Tongue (tissue), 2 donors: Measurements from ENCODE around the gene SUGP1. TPM values are rescaled to one million over a fixed set of nuclear protein-coding genes. Genes with fewer than 3 reads are reported as not detected.
"Not testable (repeated sequence)": the region's sequence is repeated elsewhere in the genome, so short reads cannot be mapped to it uniquely, and the experiment has no call there.

Experiments
- DNase-seq: peaks from one replicate; pipeline ENCODE4 v3.0.0-alpha.2; 2015
- total RNA-seq: library from RNA; depleted of rRNA; stranded (reverse); fragments of >200 nt; gene quantifications from one replicate; pipeline ENCODE4 v1.2.3, GENCODE V29; 2014

The SUGP1 gene, protein sequence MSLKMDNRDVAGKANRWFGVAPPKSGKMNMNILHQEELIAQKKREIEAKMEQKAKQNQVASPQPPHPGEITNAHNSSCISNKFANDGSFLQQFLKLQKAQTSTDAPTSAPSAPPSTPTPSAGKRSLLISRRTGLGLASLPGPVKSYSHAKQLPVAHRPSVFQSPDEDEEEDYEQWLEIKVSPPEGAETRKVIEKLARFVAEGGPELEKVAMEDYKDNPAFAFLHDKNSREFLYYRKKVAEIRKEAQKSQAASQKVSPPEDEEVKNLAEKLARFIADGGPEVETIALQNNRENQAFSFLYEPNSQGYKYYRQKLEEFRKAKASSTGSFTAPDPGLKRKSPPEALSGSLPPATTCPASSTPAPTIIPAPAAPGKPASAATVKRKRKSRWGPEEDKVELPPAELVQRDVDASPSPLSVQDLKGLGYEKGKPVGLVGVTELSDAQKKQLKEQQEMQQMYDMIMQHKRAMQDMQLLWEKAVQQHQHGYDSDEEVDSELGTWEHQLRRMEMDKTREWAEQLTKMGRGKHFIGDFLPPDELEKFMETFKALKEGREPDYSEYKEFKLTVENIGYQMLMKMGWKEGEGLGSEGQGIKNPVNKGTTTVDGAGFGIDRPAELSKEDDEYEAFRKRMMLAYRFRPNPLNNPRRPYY
- total RNA-seq = 16.5 TPM

DNA sequence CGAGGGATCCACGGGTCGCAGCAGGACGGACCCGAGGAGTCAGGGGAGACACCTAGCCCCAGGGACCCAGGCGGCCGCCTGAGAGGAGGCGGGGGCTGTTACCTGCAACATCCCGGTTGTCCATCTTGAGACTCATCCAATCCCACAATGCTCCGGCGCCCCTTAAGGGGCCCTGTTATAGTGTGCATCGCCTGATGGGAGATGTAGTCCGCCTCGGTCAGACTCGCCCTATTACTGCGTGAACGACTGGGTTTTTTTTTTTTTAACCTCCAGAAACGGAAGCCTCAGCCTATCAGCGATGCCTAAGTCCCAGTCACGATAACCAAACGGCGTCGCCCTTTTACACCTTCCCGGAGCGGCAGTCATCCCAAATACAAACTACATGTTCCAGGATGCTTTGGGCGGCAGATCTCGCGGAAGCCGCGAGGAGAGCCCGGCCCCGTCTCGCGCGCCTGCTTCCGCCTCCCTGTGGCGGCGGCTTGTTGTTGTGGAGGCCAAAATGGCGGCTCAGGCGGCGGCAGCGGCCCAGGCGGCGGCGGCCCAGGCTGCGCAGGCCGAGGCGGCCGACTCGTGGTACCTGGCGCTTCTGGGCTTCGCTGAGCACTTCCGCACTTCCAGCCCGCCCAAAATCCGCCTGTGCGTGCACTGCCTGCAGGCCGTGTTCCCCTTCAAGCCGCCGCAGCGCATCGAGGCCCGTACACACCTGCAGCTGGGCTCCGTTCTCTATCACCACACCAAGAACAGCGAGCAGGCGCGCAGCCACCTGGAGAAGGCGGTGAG, at the start of gene SUGP1, which contains the start of gene MAU2:
SUGP1 (minus strand) TSS at position 149 of the 780 bp plus-strand sequence; CDS start at position 136, 13 bp downstream.
MAU2 (plus strand) TSS at position 469 of the 780 bp plus-strand sequence; CDS start at position 500, 31 bp downstream.
- DNase-seq = peak; percentile 96

DNA sequence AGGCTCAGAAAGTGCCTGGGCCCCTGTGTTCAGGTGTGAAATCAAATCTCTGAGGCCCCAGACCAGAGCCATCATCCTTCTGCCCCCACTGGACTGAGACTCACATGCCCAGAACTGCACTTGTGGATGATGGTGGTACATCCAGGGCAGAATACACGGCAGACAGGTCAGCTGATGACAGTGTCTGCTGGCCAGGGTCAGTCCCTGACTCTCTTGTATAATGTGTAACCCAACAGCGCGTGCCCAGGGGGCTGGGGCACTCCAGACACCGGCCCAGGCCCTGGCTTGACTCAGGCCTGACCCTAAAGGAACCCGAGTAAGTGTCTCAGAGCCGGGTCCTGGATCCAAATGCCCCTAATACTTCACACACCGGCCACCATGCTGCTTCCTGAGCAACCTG, 47.8 kb upstream of the SUGP1 start:
- DNase-seq = no peak

DNA sequence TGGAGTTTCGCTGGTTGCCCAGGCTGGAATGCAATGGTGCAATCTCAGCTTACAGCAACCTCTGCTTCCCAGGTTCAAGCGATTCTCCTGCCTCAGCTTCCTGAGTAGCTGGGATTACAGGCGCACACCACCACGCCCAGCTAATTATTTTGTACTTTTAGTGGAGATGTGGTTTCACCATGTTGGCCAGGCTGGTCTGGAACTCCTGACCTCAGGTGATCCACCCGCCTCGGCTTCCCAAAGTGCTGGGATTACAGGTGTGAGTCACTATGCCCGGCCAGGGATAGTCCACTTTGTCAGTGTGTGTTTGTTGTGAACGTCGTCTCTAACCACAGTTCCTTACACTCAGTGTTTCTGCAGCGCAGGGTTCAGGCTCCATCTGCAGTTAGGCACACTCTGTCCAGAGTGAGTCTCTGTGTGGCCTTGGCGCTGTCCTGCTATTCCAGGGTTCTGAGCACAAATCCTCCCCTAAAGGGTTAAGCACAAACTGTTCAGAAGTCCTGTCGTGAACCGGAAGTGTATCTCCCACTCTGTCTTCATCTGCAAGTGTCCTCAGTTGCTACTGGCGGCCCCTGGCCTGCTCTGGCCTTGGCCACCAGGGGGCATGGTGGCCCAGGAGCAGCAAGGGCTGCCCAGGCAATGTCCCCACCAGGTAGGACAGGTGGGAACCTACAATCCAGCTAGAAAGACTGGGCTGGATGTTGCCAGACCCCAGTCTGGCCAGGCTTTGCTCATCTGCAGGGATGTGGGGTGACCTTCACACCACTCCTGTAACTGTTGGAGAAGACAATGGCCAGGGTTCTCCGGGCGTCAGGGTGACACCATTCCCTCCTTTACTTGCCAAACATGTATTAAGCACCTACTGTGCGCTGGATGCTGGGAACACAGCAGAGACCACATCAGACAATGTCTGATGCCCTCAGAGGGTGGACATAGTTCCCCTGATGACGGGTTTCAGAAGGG, 46.4 kb upstream of the SUGP1 start:
- DNase-seq = peak; percentile 69

DNA sequence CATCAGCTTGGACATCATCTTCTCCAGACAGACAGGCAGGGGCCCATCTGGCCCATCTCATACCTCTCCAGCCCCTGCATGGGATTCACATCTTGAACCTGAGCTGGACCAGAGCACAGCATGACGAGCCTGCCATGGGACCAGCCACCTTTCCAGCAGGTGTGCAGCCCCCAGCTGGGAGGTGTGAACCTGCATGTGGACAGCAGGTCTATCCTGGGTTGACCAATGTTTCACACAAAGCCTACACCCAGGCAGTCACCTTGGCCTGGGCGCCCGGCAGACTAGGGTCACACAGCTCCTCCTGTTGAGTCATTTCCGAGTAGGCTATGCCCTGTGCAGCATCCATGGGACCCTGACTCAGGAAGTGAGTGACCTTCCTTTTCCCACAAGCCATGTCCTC, 41.8 kb upstream of the SUGP1 start:
- DNase-seq = no peak

DNA sequence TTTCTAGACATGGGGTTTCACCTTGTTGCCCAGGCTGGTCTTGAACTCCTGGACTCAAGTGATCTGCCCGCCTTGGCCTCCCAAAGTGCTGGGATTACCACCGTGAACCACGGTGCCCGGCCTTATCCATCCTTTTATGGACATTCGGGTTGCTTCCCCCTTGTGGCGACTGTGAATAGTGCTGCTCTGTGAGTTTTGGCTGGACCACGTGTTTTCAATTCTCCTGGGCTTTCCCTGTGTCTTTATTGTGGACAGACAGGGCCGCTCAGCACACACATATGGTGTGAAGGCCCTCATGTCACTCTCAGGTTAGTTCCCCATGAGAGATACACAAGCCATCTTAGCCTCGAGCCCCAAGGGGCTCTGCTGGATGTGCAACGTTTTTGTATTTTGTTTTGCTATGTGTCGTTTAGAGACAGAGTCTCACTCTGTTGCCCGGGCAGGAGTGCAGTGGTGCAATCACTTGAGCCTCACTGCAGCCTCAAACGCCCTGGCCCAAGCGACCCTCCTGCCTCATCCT, 40.8 kb upstream of the SUGP1 start:
- peak; percentile 88 for DNase-seq

DNA sequence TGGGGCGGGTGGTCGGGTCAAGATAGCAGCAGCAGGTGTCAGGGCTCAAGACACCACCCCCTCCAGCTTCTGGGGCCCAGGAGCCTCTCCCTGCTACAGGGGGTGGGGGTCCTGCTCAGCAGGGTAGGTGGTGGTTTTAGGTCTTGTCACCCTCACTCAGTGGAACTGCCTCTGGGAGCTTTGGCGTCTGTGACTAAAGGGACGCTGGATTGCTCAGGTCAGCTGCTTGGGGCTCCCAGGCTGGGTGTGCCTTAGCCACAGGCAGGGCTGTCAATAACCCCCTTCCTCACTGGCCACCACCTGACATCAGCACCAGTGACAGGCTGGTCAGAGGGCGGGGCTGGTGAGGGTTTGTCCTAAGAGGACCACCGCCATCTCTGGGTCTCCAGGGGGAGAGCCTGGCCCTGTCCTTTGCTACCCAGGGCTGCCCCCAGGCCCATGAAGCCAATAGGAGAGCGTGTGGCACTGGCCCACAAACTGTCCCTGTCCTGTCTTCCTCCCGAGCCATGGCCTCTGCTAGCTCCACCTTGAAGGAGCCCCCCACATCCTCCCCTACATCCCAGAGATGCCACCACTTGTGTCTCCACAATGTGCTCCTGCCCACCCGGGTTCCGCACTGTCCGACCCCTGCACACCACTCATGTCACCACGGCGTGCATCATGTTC, 36.7 kb upstream of the SUGP1 start:
- DNase-seq = no peak

DNA sequence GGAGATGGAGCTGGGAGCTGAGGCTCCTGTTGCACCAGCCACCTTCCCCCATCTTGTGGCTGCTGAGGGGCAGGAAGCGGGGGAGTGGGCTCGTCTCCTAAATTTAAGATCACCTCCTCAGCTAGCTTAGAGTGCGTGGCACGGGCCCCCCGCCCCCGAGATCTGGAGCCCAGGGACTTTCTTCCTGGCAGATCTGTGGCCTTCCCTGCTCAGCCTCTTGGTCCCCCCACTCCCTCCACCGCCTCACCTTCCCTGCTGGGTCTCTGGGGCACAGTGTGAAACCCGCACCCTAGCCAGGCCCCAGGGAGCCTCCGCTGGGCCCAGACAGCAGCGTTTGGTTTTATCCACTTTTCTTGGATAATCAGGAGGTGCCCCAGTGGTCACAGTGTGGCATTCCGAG, 36.2 kb upstream of the SUGP1 start:
- DNase-seq = no peak

DNA sequence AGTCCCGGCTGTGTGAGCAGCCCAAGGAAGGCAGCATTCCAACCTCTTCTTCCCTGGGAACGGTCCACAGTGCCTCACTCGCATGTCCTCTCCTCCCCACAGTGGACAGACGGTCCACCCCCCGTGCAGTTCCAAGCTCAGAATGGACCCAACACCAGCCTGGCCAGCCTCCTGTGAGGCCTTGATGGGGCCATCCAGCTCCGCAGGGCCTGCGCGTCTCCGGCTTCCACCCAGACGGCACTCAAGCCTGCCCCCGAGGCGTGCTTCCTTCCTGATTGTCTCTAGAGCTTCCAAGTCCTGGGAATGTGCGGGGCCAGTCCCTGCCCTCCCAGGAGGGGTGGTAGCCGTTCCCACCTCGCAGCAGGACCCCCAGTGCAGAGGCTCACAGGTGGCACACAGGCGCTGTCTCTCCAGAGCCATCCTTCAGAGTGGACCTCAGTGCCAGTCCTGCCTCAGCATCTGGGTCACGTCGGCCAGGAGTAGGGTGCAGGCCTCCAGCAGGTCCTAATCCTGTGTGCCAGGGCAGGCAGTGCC, 35.4 kb upstream of the SUGP1 start:
- DNase-seq = no peak

DNA sequence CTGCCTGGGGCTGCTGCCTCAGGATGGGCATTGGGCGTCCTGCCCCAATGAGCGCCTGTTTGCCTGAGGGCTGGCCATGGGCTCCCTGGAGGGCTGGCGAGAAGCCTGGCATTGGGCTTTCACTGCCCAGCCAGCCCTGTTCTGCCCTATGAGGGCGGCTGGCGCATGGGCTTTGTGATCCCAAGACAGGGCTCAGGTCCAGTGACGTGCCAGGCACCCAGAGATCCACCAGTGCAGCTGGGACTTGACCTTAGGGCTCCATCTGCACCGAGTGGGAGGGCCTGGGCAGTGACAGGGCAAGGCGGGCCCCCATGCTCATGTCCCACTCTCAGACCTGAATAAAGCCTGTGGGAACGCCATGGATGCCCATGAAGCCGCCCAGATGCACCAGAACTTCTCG, 34.6 kb upstream of the SUGP1 start:
- no peak for DNase-seq

DNA sequence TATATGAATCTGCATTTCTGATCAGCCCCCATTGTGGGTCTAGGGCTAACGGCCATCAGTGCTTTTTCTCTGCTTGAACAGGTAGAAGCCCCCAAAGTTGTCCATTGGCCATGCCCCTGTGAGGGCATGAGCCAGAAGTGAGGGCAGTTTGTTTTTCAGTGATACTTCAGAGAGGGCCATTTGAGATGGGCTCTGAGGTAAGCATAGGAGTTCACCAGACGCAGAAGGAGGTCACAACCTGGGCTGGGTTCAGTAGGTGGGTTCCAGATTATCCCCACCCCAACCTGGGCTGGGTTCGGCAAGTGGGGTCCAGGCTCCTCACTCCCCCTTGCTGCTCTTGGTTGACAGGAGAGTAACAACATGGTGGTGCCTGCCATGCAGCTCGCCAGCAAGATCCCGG, 33.7 kb upstream of the SUGP1 start:
- no peak for DNase-seq

DNA sequence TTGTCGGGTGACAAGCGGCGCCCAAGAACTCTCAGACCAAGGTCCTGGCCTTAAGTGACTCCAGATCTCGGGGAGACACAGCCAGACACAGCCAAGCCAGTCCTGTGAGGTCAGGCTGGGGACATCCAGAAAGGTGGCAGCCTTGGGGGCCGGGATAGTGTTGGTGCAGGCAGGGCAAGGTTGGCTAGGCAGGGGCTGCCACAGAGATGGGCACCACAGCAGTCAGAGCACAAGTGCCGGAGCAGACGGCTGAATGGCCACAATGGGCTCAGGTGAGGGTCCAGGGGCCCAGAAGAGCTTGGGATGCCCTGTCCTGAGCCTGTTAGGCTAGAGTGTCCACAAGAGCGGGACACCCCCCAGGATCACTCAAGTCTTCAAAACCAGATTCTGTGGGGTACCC, 32.5 kb upstream of the SUGP1 start:
- DNase-seq = no peak

DNA sequence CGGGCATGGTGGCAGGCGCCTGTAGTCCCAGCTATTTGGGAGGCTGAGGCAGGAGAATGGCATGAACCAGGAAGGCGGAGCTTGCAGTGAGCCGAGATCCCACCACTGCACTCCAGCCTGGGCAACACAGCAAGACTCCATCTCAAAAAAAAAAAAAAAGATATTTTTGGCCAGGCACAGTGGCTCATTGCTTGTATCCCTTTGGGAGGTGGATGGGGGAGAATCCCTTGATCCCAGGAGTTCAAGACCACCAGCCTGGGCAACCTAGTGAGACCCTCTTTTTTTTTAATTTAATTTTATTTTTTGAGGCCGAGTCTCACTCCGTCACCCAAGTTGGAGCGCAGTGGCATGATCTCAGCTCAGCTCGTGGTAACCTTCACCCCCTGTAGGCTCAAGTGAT, 30.4 kb upstream of the SUGP1 start:
- DNase-seq = not testable (repeated sequence)

DNA sequence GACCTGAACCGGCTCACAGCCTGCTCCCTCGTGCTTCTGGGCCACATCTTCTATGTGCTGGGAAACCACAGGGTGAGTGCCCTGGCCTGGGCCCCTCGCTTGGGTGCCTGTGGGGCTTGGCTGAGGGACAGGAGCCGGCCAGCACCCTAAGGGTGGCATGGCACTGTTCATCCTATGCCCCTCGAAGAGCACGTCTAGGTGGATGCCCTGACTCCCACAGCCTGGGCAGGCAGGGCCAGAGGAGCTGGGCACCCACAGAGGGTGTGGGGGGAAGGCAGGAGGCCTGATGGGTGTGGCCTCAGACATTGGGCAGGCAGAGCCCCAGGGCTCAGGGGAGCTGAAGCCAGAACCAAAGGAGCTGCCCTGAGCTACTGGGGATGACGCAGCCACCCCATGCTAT, 29.1 kb upstream of the SUGP1 start:
- no peak for DNase-seq

DNA sequence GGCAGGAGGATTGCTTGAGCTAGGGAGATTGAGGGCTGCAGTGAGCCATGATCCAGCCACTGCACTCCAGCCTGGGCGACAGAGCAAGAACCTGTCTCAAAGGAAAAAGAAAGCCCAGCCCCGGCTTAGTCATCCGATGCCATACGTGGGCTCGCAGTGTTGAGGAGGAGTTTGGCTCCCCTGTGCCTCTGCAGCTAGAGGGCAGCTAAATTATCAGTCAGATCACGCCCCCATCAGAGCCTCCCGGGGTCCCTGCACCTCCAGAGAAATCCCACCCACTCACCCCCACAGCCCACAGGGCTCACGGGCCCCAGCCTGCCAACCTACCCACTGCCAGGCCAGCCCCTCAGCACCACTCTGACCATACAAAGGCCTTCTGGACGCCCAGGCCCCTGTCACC, 28.0 kb upstream of the SUGP1 start:
- no peak for DNase-seq

DNA sequence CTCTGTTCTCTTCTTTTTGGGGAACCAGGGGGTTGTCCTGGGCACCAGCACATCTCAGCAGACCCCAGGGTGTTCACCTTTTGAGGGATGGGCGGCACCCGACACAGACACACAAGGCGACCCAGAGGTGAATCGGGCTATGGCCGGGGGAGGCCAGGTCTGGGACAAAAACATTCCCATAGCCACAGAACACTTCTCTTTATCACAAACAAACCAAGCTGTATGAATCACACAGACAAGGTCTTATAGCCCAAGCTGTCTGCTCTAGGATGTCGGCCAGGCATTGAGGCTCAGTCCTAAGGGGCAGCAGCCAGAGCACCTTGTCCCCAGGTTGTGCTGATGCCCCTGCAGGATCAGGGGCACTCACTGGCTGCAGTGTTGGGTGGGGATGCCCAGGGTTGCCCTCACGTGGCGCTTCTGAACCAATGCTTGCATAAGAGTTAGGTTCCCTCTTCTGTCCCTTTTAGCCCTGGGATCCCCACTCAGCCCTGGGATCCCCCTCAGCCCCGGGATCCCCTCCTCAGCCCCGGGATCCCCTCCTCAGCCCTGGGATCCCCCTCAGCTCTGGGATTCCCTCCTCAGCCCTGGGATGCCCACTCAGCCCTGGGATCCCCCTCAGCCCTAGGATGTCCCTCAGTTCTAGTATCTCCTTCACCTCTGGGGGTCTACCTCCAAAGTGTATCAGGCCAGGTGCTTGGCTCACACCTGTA, 27.2 kb upstream of the SUGP1 start:
- DNase-seq = no peak

DNA sequence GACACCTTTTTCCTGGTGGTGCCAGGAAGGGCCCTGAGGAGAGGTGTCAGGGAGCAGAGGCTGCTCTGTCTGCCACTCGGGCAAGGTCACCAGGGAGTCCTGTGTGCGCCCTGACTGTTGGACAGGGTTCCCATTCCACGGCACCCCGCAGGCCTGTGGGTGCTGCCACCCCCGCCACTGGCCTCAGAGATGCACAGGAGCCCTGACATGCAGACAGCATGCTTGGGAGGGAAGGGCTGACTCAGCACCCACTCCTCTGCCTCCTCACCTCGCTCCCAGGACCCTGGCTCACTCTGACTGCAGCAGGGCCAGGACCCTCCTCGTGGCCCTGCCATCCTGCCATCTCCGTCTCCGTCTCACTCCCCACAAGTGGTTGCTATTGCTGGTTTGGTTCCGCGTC, 25.7 kb upstream of the SUGP1 start:
- no peak for DNase-seq

DNA sequence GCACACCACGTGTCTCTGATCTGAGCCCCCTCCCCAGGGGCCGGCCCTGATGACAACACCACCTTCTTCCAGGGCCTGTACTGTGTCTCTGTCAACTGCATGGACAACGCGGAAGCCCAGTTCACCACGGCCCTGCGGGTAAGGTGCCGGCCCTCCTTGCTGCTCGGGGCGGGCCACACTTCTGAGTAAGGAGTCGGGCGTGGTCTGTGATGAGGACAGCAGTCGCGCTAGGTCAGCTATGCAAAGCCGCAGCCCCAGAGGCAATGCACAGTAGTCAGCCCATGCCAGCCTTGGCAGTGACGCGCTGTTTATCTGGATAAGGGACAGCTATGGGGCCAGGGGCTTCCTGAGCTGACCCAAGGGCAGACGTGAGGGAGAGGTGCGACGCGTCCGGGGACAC, 24.9 kb upstream of the SUGP1 start:
- DNase-seq = no peak

DNA sequence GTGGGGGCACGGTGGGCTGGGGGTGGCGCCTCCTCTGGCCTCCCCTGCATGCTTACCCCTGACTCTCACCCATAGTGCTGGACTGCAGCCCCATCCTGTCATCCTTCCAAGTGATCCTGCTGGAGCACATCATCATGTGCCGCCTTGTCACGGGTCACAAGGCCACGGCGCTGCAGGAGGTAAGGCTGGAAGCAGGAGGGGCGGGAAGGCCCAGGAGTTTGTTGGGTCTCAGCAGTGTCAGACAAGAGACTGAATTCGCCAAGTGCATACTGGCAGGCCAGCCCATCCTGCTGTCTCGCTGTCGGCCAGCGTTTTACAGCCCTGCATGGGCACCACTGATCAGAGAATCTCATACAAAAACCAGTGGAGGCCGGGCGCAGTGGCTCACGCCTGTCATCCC, 23.5 kb upstream of the SUGP1 start:
- no peak for DNase-seq

DNA sequence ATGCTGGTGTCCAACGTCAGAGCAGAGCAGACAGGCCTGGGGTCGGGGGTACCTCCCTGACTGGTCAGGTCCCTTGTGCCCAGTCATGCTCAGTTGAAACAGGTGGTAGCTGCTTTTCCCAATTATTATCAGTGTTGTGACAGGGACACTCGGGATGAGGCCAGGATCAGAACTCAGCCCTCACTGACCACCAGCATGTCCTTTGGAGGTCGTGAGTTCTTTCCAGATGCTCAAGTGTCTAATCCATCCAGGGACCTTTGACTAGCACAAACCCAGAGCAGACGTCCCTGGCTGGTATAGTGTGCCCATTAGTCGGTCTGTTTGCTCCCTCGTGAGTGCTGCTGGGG, 22.7 kb upstream of the SUGP1 start:
- no peak for DNase-seq
